Stimulated activated CD8-positive, alpha-beta memory T cell treated with anti-CD3 and anti-CD28 coated beads, Interleukin-2, amount 100 ng/mL, for 48 hours (primary cell): Measurements from ENCODE around the gene ACTN4.

Source experiments
- DNase-seq, 2 donors: peaks; one replicate each; pipeline ENCODE4 v3.0.0-alpha.2; 2020; ENCODE audit warnings: low read depth in 2 of 2

The ACTN4 gene

DNA sequence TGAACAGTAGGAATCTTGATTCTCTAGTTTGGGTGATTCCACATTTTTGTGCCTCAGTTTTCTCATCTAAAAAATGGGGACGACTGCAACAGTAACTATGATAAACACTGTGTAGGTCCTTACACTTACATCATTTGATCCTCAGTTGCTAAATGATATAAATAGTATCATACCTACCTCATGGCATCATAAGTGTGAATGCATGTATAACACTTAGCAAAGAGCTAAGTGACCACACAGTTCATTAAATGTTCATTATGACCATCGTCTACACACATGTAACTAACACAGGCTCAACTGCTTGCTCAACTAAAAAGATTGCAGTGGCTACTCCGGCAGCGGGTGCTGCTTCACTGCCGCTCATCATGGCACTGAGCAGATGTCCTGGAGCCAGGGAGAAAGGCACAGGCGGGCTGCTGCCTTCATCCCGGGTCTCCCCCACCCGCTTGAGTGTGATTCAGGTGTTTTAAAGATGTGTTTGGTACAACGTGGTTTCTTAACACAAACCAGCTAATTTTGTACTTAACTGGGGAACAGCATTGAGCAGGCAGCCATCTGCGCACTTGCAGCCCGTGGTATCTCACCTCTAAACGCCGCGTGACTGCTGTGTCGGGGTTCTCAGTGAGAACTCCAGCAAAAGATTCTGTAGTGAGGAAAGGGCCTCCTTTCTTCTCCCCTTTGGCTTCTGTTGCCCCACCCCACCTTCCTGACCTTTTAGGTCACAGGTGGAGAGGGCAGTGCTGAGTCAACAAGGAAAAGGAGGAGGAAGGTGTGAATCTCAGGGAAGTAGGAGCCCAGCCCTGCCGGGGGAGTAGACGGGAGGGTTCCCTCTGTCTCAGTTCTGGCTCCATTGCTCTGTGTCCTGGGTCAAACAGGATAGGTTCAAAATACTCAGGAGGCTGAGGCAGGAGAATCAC lies 11.7 kb upstream of the ACTN4 start:
- DNase-seq = no peak

DNA sequence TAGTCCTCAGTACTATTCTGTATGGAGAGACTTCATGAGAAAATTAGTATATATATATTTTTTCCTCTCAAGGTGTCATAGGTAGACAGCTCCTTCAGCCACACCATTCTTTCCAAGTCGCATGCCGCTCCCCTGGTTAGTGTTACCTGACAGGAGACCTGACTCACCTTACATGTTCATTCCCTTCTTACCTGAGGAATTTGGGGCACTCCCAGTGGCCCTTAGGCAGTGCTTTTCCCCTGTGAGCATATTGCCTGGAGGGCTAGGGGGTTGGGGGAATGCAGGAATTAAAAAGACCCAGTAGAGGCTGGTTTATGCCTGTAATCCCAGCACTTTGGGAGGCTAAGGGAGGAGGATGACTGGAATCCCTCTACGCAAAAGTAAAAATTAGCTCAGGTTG lies 9.0 kb upstream of the ACTN4 start:
- no peak for DNase-seq

DNA sequence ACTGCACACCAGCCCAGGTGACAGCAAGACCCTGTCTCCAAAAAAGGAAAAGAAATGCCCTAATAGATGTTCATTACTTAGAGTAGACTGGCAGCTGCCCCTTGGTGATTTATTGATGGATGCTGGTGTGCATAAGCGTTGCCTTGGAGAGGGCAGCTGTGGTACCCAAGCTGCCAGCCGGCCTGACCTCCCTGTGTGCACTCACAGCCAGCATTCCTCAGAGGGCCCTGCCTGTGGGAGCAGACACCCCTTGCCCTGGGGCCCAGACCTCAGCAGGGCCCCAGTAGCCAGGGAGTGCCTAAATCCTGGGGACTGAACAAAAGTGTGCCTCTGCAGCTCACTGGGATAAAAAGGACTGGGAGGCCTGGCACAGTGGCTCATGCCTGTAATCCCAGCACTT lies 7.8 kb upstream of the ACTN4 start:
- no peak for DNase-seq

DNA sequence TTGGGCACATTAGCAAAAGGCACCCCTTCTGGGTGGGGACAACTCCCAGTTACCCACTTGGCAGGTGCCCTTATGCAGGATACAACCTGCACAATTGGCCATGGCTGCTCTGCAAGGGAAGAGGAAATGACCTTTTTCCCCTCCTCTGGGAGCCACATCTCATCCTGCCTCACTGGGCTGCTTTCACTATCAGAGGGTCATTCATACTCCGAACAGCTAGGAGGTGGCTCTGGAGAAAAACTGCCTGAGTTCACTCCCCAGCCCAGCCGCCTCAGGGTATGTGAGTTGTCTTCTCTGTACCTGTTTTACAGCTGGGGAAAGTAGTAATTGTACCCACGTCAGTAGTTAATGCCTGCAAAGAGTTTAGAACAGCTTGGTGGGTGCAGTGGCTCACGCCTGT lies 7.1 kb upstream of the ACTN4 start:
- no peak for DNase-seq

DNA sequence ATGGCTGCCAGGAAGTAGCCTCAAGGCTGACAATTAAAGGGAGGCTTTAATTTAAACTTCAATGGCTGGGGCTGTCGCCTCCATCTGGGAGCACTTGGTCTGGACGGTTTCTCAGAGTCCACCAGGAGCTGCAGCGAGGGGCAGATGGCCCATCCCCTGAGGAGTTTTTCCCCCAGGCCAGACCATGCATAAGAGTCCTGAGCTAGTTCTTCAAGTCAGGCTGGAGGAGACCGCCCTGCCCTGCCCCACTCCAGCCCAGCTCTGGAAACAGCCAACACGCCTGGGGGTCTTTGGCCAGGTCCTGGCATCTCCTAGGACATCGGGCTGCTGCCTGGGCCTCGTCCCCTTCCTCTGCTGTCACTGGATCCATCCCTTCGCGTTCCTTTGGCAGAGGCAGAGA lies 5.3 kb upstream of the ACTN4 start:
- DNase-seq = no peak

DNA sequence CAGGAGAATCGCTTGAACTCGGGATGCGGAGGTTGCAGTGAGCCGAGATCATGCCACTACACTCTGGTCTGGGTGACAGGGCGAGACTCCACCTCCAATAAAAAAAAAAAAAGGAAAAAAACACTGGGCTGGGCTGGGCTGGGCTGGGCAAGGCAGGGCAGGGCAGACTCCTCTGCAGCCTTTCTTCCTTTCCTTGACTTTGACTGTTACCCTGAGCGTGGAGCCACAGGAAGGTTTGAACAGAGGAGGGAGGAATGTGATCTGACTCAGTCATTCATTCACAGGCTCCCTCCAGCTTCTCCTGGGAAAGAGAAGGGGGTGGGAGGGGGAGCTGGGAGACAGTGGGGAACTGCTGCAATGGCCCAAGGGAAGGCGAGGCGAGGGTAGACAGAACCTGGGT lies 2.7 kb upstream of the ACTN4 start:
- DNase-seq = no peak

DNA sequence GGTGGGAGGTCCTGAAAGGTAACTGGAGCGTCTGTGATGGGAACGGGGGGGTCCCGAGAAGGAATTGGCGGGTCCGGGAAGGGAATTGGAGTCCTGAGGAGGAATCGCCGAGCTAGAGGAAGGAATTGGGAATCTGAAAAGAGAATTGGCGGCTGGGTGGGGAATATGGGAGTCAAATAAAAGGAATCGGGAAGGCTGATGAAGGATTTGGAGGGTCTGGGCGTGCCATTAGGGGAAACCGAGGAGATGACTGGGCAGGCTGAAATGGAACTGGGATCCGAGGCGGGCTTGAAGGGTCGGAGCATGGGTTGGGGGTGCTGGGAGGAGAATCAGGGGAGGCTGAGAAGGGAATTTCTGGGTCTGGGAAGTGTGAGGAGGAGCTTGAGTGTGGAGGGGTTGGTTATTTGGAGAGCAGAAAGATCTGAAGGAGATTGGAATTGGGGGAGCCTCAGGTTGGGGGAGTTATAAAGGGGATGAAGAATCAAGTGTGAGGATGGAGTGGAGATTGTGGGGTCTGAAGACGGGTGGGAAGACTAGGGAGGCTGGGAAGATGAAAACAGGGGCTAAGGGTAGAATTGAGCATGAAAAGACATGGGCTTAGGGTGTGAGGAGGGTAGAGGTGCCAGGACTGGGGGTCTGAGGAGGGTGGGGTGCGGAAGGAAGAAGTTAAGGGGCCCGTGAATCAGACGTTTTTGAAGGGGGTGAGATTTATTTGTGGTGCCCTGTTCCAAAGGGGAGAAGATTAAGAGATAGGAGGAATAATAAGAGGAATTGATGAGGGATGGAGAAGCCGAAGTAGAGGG lies 718 bp downstream of the ACTN4 start:
- DNase-seq = no peak

DNA sequence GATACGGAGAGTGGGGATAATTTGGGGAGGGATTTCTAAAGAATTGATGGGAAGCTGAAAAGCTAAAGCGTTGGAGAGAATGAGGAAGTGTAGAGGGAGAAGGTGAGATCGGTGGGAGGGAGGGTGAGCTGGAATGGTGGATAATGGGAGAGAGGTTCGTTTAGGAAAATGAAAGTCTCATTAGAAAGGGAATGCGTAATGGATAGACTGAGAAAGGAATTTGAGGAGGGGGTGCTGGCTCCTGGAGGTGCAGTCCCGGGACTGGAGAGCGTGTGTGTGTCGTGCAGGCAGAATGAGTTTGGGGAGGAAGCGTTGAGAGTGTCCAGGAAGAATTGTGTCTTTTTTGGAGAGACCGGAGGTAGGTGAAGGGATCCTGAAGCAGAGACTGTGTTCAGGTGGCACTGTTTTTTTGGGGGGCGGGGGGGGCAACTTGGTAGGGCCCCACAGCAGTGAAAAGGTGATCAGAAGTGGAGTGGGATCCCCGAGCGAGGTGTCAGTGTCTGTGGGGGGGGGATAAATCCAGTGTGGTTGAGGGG lies 1.4 kb downstream of the ACTN4 start:
- DNase-seq = no peak

DNA sequence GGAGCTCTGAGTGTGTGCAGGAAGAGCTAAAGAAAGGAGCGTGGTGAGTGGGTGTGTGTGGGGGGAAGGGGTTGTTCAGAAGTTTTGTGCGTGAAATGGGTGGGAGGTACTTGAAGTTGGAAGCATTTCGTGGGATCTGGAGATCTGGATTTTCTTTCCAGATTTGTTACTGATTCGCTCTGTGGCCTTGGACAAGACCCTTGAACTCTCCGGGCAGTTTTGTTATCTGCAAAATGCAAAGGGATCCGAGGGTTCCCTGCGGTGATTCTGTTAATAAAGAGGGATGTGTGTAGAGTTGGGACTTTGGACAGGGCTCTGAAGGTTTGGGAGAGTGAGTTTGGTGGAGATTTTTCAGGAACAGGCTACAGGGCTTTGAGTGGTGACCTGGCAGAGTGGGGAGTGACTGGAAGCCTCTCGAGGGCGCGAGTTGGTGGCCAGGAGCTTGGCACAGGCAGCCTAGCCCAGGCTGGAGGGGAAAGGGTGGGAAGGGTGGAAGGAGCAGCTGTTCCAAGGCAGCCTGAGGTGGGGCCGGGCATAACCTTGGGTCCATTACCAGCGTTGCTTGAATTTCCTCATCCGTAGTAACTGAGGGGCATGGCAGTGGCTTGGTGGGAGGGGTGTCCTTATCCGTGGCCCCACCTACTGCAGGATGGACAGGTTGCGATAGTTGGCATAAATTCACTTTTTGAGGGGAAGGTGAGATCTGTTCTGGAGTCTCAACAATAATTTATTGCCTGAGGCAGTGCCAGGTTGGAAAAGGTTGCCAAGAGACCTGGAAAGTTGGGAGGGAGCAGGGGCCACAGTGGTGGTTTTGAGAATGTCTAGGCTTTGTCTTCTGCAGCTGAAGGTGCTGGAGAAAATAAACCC lies 2.1 kb downstream of the ACTN4 start:
- DNase-seq = no peak

DNA sequence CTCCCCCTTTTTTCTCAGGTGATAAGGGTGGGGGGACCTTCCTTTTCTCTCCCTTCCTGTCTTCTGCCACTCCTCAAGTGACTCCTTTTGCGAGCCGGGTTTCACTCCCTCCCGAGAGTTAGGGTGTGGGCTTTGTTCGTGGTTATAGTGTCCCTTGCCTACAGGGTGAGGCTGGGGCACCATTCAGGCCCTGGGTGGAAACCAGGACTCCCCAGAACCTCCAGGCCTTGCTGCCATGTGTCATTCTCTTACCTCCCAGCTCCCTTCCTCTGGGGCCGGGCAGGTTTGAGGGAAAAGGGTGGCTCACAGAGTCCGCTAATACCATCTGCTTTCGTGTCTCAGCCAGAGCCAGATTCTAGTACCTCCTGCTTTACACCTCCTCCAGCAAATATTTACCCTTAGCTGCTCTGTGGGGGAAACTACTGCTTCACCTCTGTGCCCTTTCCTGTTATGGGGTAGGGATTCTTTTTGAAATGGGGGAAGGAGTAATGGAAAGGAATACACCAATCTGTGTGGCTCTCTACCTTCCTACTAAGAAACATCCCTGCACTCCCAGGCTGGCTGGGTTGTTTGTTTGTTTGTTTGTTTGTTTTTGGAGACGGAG lies 2.8 kb downstream of the ACTN4 start:
- no peak for DNase-seq

DNA sequence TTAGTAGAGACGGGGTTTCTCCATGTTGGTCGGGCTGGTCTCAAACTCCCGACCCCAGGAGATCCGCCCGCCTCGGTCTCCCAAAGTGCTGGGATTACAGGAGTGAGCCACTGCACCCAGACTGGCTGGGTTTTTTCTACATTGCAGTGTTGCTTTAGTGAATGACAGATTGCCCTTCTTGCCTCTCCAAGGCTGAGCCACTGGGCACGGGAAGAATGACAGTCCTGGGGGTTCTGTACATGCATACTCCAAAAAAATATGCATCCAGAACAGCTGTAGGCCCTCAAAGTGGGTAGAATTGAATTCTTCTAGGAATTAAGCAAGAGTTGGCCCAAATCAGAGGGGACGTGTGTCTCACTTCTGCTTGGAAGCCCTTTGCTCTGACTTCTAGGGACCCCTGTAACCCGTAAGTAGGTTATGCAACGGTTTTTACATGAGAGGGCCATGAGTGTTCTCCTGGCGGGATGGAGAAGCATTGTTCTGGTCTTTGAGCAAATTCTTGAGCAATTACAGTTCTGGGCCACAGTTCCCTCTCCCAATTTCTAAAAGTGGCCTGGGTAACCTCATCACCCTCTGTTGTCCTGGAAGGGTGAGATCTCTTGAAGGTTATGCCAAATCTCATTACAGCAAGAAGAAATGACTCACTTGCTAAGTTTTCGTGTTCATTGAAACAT lies 3.6 kb downstream of the ACTN4 start:
- DNase-seq = no peak

DNA sequence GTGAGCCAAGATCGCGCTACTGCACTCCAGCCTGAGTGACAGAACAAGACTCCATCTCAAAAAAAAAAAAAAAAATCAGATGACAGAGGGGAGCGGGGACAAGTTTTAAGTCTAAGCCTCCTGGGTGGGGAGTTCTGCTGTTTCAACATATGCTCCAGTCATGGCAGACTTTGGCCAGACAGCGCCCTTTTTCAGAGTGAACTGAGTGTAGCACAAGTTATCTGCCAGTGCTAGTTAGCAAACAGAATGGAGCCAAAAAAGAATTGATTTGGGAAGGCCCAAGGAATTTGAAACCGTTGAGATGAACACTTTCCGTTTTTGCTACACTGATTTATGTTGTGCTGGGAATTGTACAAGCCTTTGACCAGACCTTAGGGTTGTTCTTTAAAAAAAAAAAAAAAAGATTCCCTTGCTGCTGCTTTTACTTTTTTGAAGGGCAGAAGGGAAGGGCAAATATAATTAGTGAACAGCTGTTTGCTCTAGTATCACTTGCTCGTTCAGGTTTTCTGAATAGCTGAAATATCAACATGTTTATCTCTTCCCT lies 5.7 kb downstream of the ACTN4 start:
- no peak for DNase-seq

DNA sequence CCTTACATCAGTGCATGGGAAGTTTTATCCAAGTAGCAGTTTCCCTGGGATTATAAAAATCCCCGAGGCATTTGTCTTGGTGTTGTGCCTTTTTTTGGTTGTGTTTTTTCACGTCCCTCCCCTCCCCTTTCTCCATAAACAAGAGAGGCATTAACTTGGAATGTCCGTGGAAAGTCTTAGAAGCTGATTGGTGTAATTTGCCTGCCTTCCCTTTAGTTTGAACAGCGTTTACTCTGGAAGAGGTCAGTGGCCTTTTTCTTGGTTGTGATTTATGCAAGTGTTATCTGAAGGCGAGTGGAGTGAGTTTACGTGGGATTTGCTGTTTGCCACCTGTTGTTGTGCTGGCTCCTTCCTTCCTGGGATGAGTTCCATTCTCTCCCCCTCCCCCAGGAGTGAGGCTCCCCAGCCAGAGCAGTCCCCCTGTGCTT lies 7.2 kb downstream of the ACTN4 start:
- DNase-seq = no peak

DNA sequence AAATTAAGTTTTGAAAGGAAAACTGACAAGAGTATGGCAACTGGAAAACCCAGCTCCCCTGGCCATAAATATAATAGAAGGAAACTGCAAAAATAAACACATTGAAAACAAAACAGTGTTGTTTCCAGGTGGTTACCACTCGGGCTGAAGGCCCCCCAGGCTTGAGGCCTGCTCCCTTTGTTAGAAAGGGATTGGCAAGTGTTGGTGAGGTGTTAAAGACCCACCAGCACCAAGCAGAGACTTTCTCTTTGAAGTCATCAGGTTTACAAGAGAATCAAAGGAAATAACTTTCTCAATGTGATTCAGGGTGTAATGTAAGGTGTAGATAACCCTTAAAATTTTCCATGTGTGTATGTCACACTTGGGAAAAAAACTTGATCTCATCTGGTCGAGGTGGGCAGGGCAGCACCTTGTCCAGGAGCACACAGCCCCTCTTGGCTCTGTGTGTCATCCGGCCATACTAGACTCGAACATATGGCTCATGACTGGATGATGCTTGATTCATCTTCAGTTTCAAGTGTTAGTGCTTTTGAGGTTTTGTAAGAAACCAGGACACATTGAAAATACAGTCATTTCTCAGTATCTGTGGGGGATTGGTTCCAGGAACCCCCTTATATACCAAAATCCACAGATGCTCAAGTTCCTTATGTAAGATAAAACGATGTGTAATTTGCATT lies 7.8 kb downstream of the ACTN4 start:
- no peak for DNase-seq

DNA sequence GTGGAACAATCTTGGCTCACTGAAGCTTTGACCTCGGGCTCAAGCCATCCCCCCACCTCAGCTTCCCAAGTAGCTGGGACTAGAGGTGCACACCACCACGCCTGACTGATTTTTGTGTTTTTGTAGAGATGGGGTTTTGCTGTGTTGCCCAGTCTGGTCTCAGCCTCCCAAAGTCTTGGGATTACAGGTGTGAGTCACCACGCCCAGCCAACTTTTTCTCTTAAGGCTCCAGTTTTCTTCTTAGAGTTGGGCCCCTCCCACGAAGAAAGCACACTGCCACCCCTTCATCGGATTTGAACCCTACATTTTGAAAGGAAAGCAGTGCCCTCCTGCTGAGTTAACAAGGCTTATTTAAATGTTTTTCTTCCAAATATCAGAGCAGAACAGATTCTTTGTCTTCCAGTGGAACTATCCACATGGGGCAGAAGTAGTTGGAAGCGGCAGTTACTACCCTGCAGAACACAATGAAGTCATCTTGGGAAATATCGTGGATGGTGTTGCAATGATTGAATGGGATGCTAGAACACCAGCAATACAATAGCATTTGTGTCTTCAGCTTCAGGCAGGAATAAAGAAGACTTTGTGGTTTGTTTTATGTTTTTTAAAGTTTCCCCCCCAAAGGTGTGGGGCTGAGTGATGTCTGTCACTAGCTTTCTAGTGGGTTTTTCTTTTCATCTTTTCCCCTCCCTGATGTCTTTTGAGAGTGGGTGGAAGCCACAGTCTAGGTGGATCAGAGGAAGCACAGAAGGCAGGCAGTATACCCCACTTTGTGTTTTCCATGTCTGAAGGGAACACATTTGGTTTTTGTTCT lies 8.9 kb downstream of the ACTN4 start:
- no peak for DNase-seq

DNA sequence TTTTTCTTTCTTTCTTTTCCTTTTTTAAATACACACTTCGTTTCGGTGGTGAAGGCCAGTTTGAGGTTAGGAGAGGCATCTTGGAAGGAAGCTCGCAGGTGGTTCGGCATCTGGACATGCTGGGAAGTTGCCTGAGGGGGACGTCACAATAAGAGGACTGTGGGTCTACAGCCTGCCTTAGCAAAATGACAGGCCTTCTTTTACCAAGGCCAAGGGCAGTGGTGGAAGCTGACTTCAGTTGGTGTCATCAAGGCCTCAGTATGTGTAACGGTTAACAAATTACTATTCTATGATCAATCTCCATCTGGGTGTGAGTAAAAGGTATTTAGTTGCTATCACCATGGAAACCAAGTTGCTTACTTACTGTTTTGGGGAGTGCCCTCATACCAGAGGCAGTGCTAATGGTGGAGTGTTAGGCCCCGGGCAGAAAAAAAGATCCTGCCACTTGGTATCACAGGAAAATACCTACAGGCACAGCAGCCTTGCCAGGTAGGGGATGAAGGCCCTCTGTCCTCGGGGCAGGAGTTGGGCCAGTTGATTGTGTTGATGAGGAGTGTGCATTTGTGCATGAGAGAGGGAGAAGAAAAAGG lies 10.3 kb downstream of the ACTN4 start:
- DNase-seq = no peak

DNA sequence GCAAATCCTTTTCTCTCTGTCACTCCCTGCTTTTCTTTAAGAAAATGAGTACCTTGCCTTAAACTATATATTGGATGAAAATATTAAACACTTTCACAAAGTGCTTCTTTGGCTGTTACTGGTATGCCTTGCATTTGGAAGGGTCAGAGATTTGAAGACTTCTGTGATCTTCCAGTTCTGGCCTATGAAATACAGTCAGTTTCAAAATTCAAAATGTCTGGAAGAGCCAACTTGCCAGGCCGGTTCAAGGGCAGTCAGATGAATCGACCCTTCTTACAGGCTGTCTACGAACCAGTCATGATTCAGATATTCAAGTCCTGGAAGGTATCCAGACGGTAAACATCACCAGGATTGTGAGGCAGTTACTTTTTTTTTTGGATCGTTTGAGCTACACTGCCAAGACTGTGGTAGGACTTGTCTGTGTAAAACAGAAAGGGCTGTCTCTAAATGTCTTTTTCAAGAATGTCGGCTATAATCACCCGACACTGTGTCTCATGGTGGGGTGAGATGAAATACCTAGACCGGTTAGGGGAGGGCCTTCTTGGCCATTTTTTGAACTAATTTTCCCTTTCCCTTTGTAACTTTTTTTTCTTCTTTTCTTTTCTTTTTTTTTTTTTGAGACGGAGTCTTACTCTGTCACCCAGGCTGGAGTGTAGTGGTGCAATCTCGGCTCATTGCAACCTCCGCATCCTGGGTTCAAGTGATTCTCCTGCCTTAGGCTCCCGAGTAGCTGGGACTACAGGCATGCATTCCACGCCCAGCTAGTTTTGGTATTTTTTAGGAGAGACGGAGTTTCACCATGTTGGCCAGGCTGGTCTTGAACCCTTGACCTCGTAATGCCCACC lies 11.2 kb downstream of the ACTN4 start:
- DNase-seq = no peak

DNA sequence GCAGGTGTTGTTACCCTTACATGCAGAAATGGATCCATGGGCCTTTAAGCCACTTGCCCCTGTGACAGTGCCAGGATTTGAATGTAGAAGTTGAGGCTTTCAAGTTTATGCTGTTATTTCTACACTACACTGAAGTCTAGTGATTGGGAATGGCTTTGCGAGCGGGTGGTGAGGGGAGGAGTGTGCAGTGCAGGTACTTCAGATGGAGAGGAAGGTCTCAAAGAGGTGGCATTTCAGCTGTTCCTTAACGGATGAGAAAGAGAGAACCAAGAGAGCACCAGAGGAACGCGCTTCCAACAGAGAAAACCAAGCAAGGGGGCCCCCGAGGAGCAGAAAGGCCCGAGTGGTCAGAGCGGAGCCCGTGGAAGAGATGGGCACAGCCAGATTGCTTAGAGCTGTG lies 13.3 kb downstream of the ACTN4 start:
- no peak for DNase-seq
